Activated CD8-positive, alpha-beta memory T cell treated with anti-CD3 and anti-CD28 coated beads for 4 hours (primary cell): Measurements from ENCODE around the gene SCN8A.

Experiments
- DNase-seq, 2 donors: peaks; one replicate each; pipeline ENCODE4 v3.0.0-alpha.2; 2020; ENCODE audit warnings: low read depth in 2 of 2

The SCN8A gene

GRCh38 chr12:51850081-51850964 is 259.3 kb downstream of the SCN8A start:
- DNase-seq: no peak

GRCh38 chr12:51850965-51851299 is 259.9 kb downstream of the SCN8A start:
- DNase-seq: no peak

GRCh38 chr12:51851413-51852124 is 260.5 kb downstream of the SCN8A start:
- DNase-seq: no peak

GRCh38 chr12:51852404-51853137 is 261.5 kb downstream of the SCN8A start:
- DNase-seq: no peak

GRCh38 chr12:51855586-51856428 is 264.8 kb downstream of the SCN8A start:
- DNase-seq: no peak

- DNase-seq: no peak
These were observed 270.0 kb downstream of the SCN8A start for GRCh38 chr12:51860986-51861385.
